K562 (cell line): ENCODE data around the gene PA2G4. TPM values are rescaled to one million over a fixed set of nuclear protein-coding genes. Genes with fewer than 3 reads are reported as not detected.
A peak's percentile ranks its signal among the peaks of the same experiment; 100 is the strongest.

Source experiments
- ATAC-seq: fragments of 200-7000 bp; cut with Tn5 transposase; 3 replicates; pipeline ENCODE4 v1.9.1; 2020; ENCODE audit warnings: moderate library complexity
- BruUV-seq: library from RNA; stranded (reverse); fragments of 400-500 nt; replicated peaks from 2 replicates; lab custom pipeline; 2021; lab: Mats Ljungman, UMichigan
- CTCF ChIA-PET: fragments of 300-600 bp; formaldehyde crosslinking; extraction: SDS; loops from one replicate; lab custom pipeline; 2021; ENCODE audit warnings: low intra/inter-chr PET ratio; lab: Yijun Ruan, JAX
- POLR2A ChIA-PET: fragments of 300-600, 350-650 bp; sonication (Branson Sonifier 250); formaldehyde crosslinking; extraction: SDS; loops from one replicate; lab custom pipeline; 2021; ENCODE audit warnings: antibody characterized with exemption, inconsistent platforms; lab: Yijun Ruan, JAX
- DNase-seq, 4 experiments: peaks; one replicate each; pipeline versions ENCODE4 v3.0.0 to v3.0.0-alpha.2; 2011 to 2018; ENCODE audit warnings: low spot score in 3 of 4, mixed read lengths in 3 of 4; ENCODE audit errors: extremely low read depth in 1 of 4
- FAIRE-seq: peaks from 2 replicates; lab custom pipeline; 2011; peaks lifted over from hg19 to GRCh38; lab: Jason Lieb, UNC
- H2AFZ ChIP-seq: 2 replicates; pipeline ENCODE4 v1.6.0; 2011; ENCODE audit warnings: low read depth, low read length, control low read depth, inconsistent platforms
- H3K27ac ChIP-seq: fragments of 200-600 bp; 3 replicates; pipeline ENCODE4 v1.8.0; 2011; ENCODE audit warnings: low read depth, mild to moderate bottlenecking, control low read depth, inconsistent platforms, low read length, moderate library complexity, mixed read lengths; ENCODE audit errors: extremely low read depth
- H3K27me3 ChIP-seq, 2 experiments: fragments of 300-600 bp in 1 of 2; 2 replicates in 1 of 2; 3 replicates in 1 of 2; pipeline versions ENCODE4 v1.6.0 to v1.8.0; 2011; ENCODE audit warnings: inconsistent platforms in 2 of 2, low read length in 2 of 2, mild to moderate bottlenecking in 1 of 2, mixed read lengths in 1 of 2, moderate library complexity in 1 of 2; ENCODE audit not compliant: control insufficient read depth in 2 of 2, insufficient read depth in 2 of 2
- H3K36me3 ChIP-seq: fragments of 300-600 bp; 3 replicates; pipeline ENCODE4 v1.8.0; 2011; ENCODE audit warnings: mild to moderate bottlenecking, low read length, inconsistent platforms; ENCODE audit not compliant: control insufficient read depth, insufficient read depth
- H3K4me1 ChIP-seq, 2 experiments: fragments of 200-600 bp in 1 of 2; replicated peaks in 1 of 2; 2 replicates in 1 of 2; 3 replicates in 1 of 2; pipeline versions ENCODE4 v1.5.1 to v1.8.0; 2011; ENCODE audit warnings: inconsistent platforms in 2 of 2, low read length in 2 of 2, mild to moderate bottlenecking in 1 of 2, mixed read lengths in 1 of 2, moderate library complexity in 1 of 2; ENCODE audit not compliant: control insufficient read depth in 2 of 2, insufficient read depth in 2 of 2
- H3K4me2 ChIP-seq: 2 replicates; pipeline ENCODE4 v1.6.1; 2011; ENCODE audit warnings: low read length, control low read depth, inconsistent platforms, mixed read lengths; ENCODE audit not compliant: insufficient read depth
- H3K4me3 ChIP-seq: fragments of 200-600 bp; sonication (generic), shearing (Covaris generic); 2 replicates; pipeline ENCODE4 v1.5.1; 2016; ENCODE audit warnings: control low read depth, inconsistent platforms
- H3K79me2 ChIP-seq: fragments of 200-600 bp; 3 replicates; pipeline ENCODE4 v1.8.0; 2011; ENCODE audit warnings: low read length, inconsistent platforms; ENCODE audit not compliant: control insufficient read depth, insufficient read depth
- H3K9ac ChIP-seq, 2 experiments: 2 replicates each; pipeline versions ENCODE4 v1.6.0 to v1.6.1; 2011; ENCODE audit warnings: low read depth in 2 of 2, low read length in 2 of 2, control low read depth in 1 of 2, inconsistent platforms in 1 of 2, mild to moderate bottlenecking in 1 of 2, mixed read lengths in 1 of 2; ENCODE audit not compliant: insufficient read depth in 1 of 2
- H3K9me1 ChIP-seq: one replicate; pipeline ENCODE4 v1.6.0; 2011; ENCODE audit warnings: inconsistent platforms, mild to moderate bottlenecking, low read length, moderate library complexity; ENCODE audit not compliant: control insufficient read depth, insufficient read depth
- H3K9me3 ChIP-seq: replicated peaks from 2 replicates; pipeline ENCODE4 v1.5.1; 2011; ENCODE audit warnings: low read depth, low read length, inconsistent platforms; ENCODE audit not compliant: control insufficient read depth, insufficient read depth
- H4K20me1 ChIP-seq: replicated peaks from 2 replicates; pipeline ENCODE4 v1.6.1; 2011; ENCODE audit warnings: low read length, inconsistent platforms, mixed read lengths; ENCODE audit not compliant: control insufficient read depth, insufficient read depth
- ATF7 ChIP-seq: fragments of 450-650 bp; IDR thresholded peaks from 2 replicates; pipeline ENCODE4 v1.7.1; 2014; ENCODE audit warnings: mild to moderate bottlenecking, moderate library complexity
- CBFA2T2 ChIP-seq: fragments of 450-650 bp; conservative IDR thresholded peaks from 2 replicates; pipeline ENCODE4 v1.6.1; 2017; ENCODE audit warnings: mild to moderate bottlenecking
- CBFA2T3 ChIP-seq: fragments of 450-650 bp; IDR thresholded peaks from 2 replicates; pipeline ENCODE4 v1.6.1; 2017
- PRDM10 ChIP-seq: fragments of 450-650 bp; IDR thresholded peaks from 2 replicates; pipeline ENCODE4 v1.6.1; 2018; ENCODE audit not compliant: partially characterized antibody
- TAL1 ChIP-seq: fragments of 450-650 bp; IDR thresholded peaks from 2 replicates; pipeline ENCODE4 v1.6.1; 2016; ENCODE audit warnings: mild to moderate bottlenecking
- ZNF140 ChIP-seq: fragments of 250-450 bp; sonication (Bioruptor Pico); IDR thresholded peaks from 2 replicates; pipeline ENCODE4 v1.8.0; 2021; ENCODE audit warnings: moderate library complexity, mild to moderate bottlenecking, inconsistent platforms
- WGBS: fragments of 100-300 bp; shearing (Covaris generic); methylation state at CpG from one replicate; pipeline ENCODE4 v1.1.6; 2016; ENCODE audit warnings: low coverage, mixed read lengths; ENCODE audit not compliant: insufficient coverage; ENCODE audit errors: missing lambda C conversion rate; 5-methylcytosine and 5-hydroxymethylcytosine counted together
- in situ Hi-C: fragments of 300-500 bp; cut with MboI; formaldehyde crosslinking; loops from 4 replicates; pipeline ENCODE4 v1.15.0; 2018; ENCODE audit warnings: inconsistent platforms, mixed read lengths
- intact Hi-C: fragments of 100-400 bp; cut with micrococcal nuclease; formaldehyde crosslinking; loops from 2 replicates; pipeline ENCODE4 v1.14.2; 2022
- polyA plus RNA-seq, 8 experiments: library from polyadenylated mRNA; depleted of rRNA in 4 of 8; stranded (reverse) in 5 of 8; unstranded in 3 of 8; fragments of >200 nt; fragmentation: Nextera tagmentation in 2 of 8; fragmentation: Illumina TruSeq in 1 of 8; extraction: Ambion mirVana in 2 of 8; extraction: Trizol in 1 of 8; gene quantifications; 2 replicates each; pipeline versions ENCODE4 v1.2.1 to v1.2.3, GENCODE V29; 2011 to 2014; ENCODE audit warnings: inconsistent platforms in 1 of 8, missing spikeins in 1 of 8
- total RNA-seq, 7 experiments: library from RNA; depleted of rRNA in 6 of 7; stranded (reverse); fragments of >200 nt in 6 of 7; fragmentation: Illumina TruSeq in 2 of 7; extraction: Trizol in 2 of 7; gene quantifications; 2 replicates each; pipeline versions ENCODE4 v1.2.1 to v1.2.3, GENCODE V29; 2011 to 2021; ENCODE audit warnings: low replicate concordance in 1 of 7

PA2G4 gene
- total and polyA plus RNA-seq, 9 of the 15 experiments (the other 6 are each of a cell fraction or from before 2014, with no cell fraction given) = 230 to 925 (median 638) TPM

- Histone ChIP-seq H3K4me3 (no peak overlapping the region), H3K36me3 (no peaks in the 10 kb centered on the region), H4K20me1 (no peaks in the 10 kb centered on the region), H3K4me2 (no peak overlapping the region), H3K27me3 (peaks cover 0 to 6% of the 10 kb centered on the region in 2 experiments; a peak in 1 of 5 replicates), H3K4me1 (peaks cover under 1 to 3% of the 10 kb centered on the region in 2 experiments; a peak in 3 of 5 replicates), H3K9me1 (no peaks in the 10 kb centered on the region), H2AFZ (no peak overlapping the region), H3K9me3 (no peaks in the 10 kb centered on the region), H3K27ac (no peak overlapping the region), H3K79me2 (no peaks in the 10 kb centered on the region), H3K9ac (no peak overlapping the region)
- POLR2A ChIA-PET = no interaction called here
- DNase-seq (peak in 2 of 4 experiments; percentile 18 to 37), ATAC-seq (peak; percentile 34; the same call in 2 of the 3 replicates), FAIRE-seq (no peak)
- 66% methylated on average over 6 of the region's 6 CpGs for WGBS
- CTCF ChIA-PET = no interaction called here
- in situ Hi-C loops (no loop called here), intact Hi-C loops (no loop called here)
- BruUV-seq = no TSS peak
- no peak for TF ChIP-seq ATF7
- peak; percentile 57 for TF ChIP-seq CBFA2T3
- TF ChIP-seq ZNF140 (CRISPR knock-in tag) = no peak
- TF ChIP-seq PRDM10 = peak; percentile 50
- 0 out of 2 replicates have a peak, but pooled peaks have one; percentile 11 for TF ChIP-seq TAL1
- peak; percentile 28 for TF ChIP-seq CBFA2T2
Measured at GRCh38 chr12:56097738-56098137, 6.6 kb upstream of the PA2G4 start.
